K562 (cell line): ENCODE measurements around the gene VAT1L. TPM values are rescaled to one million over a fixed set of nuclear protein-coding genes. Genes with fewer than 3 reads are reported as not detected.

ENCODE experiments used
- ATAC-seq: fragments of 200-7000 bp; cut with Tn5 transposase; 3 replicates; pipeline ENCODE4 v1.9.1; 2020; ENCODE audit warnings: moderate library complexity
- BruUV-seq: library from RNA; stranded (reverse); fragments of 400-500 nt; replicated peaks from 2 replicates; lab custom pipeline; 2021; lab: Mats Ljungman, UMichigan
- CTCF ChIA-PET: fragments of 300-600 bp; formaldehyde crosslinking; extraction: SDS; loops from one replicate; lab custom pipeline; 2021; ENCODE audit warnings: low intra/inter-chr PET ratio; lab: Yijun Ruan, JAX
- POLR2A ChIA-PET: fragments of 300-600, 350-650 bp; sonication (Branson Sonifier 250); formaldehyde crosslinking; extraction: SDS; loops from one replicate; lab custom pipeline; 2021; ENCODE audit warnings: antibody characterized with exemption, inconsistent platforms; lab: Yijun Ruan, JAX
- DNase-seq, 4 experiments: peaks; one replicate each; pipeline versions ENCODE4 v3.0.0 to v3.0.0-alpha.2; 2011 to 2018; ENCODE audit warnings: low spot score in 3 of 4, mixed read lengths in 3 of 4; ENCODE audit errors: extremely low read depth in 1 of 4
- FAIRE-seq: peaks from 2 replicates; lab custom pipeline; 2011; peaks lifted over from hg19 to GRCh38; lab: Jason Lieb, UNC
- H2AFZ ChIP-seq: 2 replicates; pipeline ENCODE4 v1.6.0; 2011; ENCODE audit warnings: low read depth, low read length, control low read depth, inconsistent platforms
- H3K27ac ChIP-seq: fragments of 200-600 bp; 3 replicates; pipeline ENCODE4 v1.8.0; 2011; ENCODE audit warnings: low read depth, mild to moderate bottlenecking, control low read depth, inconsistent platforms, low read length, moderate library complexity, mixed read lengths; ENCODE audit errors: extremely low read depth
- H3K27me3 ChIP-seq, 2 experiments: fragments of 300-600 bp in 1 of 2; 2 replicates in 1 of 2; 3 replicates in 1 of 2; pipeline versions ENCODE4 v1.6.0 to v1.8.0; 2011; ENCODE audit warnings: inconsistent platforms in 2 of 2, low read length in 2 of 2, mild to moderate bottlenecking in 1 of 2, mixed read lengths in 1 of 2, moderate library complexity in 1 of 2; ENCODE audit not compliant: control insufficient read depth in 2 of 2, insufficient read depth in 2 of 2
- H3K36me3 ChIP-seq: fragments of 300-600 bp; 3 replicates; pipeline ENCODE4 v1.8.0; 2011; ENCODE audit warnings: mild to moderate bottlenecking, low read length, inconsistent platforms; ENCODE audit not compliant: control insufficient read depth, insufficient read depth
- H3K4me1 ChIP-seq, 2 experiments: fragments of 200-600 bp in 1 of 2; replicated peaks in 1 of 2; 2 replicates in 1 of 2; 3 replicates in 1 of 2; pipeline versions ENCODE4 v1.5.1 to v1.8.0; 2011; ENCODE audit warnings: inconsistent platforms in 2 of 2, low read length in 2 of 2, mild to moderate bottlenecking in 1 of 2, mixed read lengths in 1 of 2, moderate library complexity in 1 of 2; ENCODE audit not compliant: control insufficient read depth in 2 of 2, insufficient read depth in 2 of 2
- H3K4me2 ChIP-seq: 2 replicates; pipeline ENCODE4 v1.6.1; 2011; ENCODE audit warnings: low read length, control low read depth, inconsistent platforms, mixed read lengths; ENCODE audit not compliant: insufficient read depth
- H3K4me3 ChIP-seq: fragments of 200-600 bp; sonication (generic), shearing (Covaris generic); 2 replicates; pipeline ENCODE4 v1.5.1; 2016; ENCODE audit warnings: control low read depth, inconsistent platforms
- H3K79me2 ChIP-seq: fragments of 200-600 bp; 3 replicates; pipeline ENCODE4 v1.8.0; 2011; ENCODE audit warnings: low read length, inconsistent platforms; ENCODE audit not compliant: control insufficient read depth, insufficient read depth
- H3K9ac ChIP-seq, 2 experiments: 2 replicates each; pipeline versions ENCODE4 v1.6.0 to v1.6.1; 2011; ENCODE audit warnings: low read depth in 2 of 2, low read length in 2 of 2, control low read depth in 1 of 2, inconsistent platforms in 1 of 2, mild to moderate bottlenecking in 1 of 2, mixed read lengths in 1 of 2; ENCODE audit not compliant: insufficient read depth in 1 of 2
- H3K9me1 ChIP-seq: one replicate; pipeline ENCODE4 v1.6.0; 2011; ENCODE audit warnings: inconsistent platforms, mild to moderate bottlenecking, low read length, moderate library complexity; ENCODE audit not compliant: control insufficient read depth, insufficient read depth
- H3K9me3 ChIP-seq: replicated peaks from 2 replicates; pipeline ENCODE4 v1.5.1; 2011; ENCODE audit warnings: low read depth, low read length, inconsistent platforms; ENCODE audit not compliant: control insufficient read depth, insufficient read depth
- H4K20me1 ChIP-seq: replicated peaks from 2 replicates; pipeline ENCODE4 v1.6.1; 2011; ENCODE audit warnings: low read length, inconsistent platforms, mixed read lengths; ENCODE audit not compliant: control insufficient read depth, insufficient read depth
- CBX3 ChIP-seq, 2 experiments: IDR thresholded peaks; 1 replicate in 1 of 2; 2 replicates in 1 of 2; pipeline ENCODE4 v1.6.1; 2012; ENCODE audit warnings: inconsistent platforms in 2 of 2, low read length in 2 of 2, borderline replicate concordance in 1 of 2, control low read depth in 1 of 2
- ELF2 ChIP-seq: fragments of 250-450 bp; sonication (Bioruptor Pico); IDR thresholded peaks from 2 replicates; pipeline ENCODE4 v1.5.0; 2021; ENCODE audit warnings: mild to moderate bottlenecking
- NR2C1 ChIP-seq, 2 experiments: fragments of 450-650 bp; IDR thresholded peaks; 2 replicates each; pipeline ENCODE4 v1.6.1; 2017; ENCODE audit warnings: mild to moderate bottlenecking in 2 of 2, antibody characterized with exemption in 1 of 2, inconsistent platforms in 1 of 2, missing compliant biosample characterization in 1 of 2, missing genetic modification characterization in 1 of 2
- PHF21A ChIP-seq: fragments of 450-650 bp; IDR thresholded peaks from 2 replicates; pipeline ENCODE4 v1.6.1; 2017; ENCODE audit warnings: low read depth, borderline replicate concordance
- RBM14 ChIP-seq: fragments of 200-400 bp; formaldehyde crosslinking; IDR thresholded peaks from 2 replicates; pipeline ENCODE4 v1.6.1; 2018; ENCODE audit warnings: low read depth, mild to moderate bottlenecking, low read length, moderate library complexity, borderline replicate concordance; ENCODE audit not compliant: insufficient read depth
- RFX1 ChIP-seq: fragments of 450-650 bp; IDR thresholded peaks from 2 replicates; pipeline ENCODE4 v1.6.1; 2016; ENCODE audit warnings: mild to moderate bottlenecking, moderate library complexity
- ZBED1 ChIP-seq: IDR thresholded peaks from 2 replicates; pipeline ENCODE4 v1.6.1; 2014
- ZFPM2 ChIP-seq: fragments of 250-450 bp; sonication (Bioruptor Pico); IDR thresholded peaks from 2 replicates; pipeline ENCODE4 v1.5.1; 2022; ENCODE audit warnings: mild to moderate bottlenecking
- ZNF174 ChIP-seq: fragments of 250-450 bp; sonication (Bioruptor Pico); IDR thresholded peaks from 2 replicates; pipeline ENCODE4 v1.4.0; 2020; ENCODE audit warnings: mild to moderate bottlenecking
- ZNF184 ChIP-seq: sonication (generic); formaldehyde crosslinking; IDR thresholded peaks from 2 replicates; pipeline ENCODE4 v1.5.0; 2020; ENCODE audit warnings: missing genetic modification reagents
- ZSCAN32 ChIP-seq: fragments of 450-650 bp; formaldehyde crosslinking; IDR thresholded peaks from 2 replicates; pipeline ENCODE4 v1.4.0; 2020; ENCODE audit warnings: mild to moderate bottlenecking, moderate library complexity
- WGBS: fragments of 100-300 bp; shearing (Covaris generic); methylation state at CpG from one replicate; pipeline ENCODE4 v1.1.6; 2016; ENCODE audit warnings: low coverage, mixed read lengths; ENCODE audit not compliant: insufficient coverage; ENCODE audit errors: missing lambda C conversion rate; 5-methylcytosine and 5-hydroxymethylcytosine counted together
- in situ Hi-C: fragments of 300-500 bp; cut with MboI; formaldehyde crosslinking; loops from 4 replicates; pipeline ENCODE4 v1.15.0; 2018; ENCODE audit warnings: inconsistent platforms, mixed read lengths
- intact Hi-C: fragments of 100-400 bp; cut with micrococcal nuclease; formaldehyde crosslinking; loops from 2 replicates; pipeline ENCODE4 v1.14.2; 2022
- polyA plus RNA-seq, 8 experiments: library from polyadenylated mRNA; depleted of rRNA in 4 of 8; stranded (reverse) in 5 of 8; unstranded in 3 of 8; fragments of >200 nt; fragmentation: Nextera tagmentation in 2 of 8; fragmentation: Illumina TruSeq in 1 of 8; extraction: Ambion mirVana in 2 of 8; extraction: Trizol in 1 of 8; gene quantifications; 2 replicates each; pipeline versions ENCODE4 v1.2.1 to v1.2.3, GENCODE V29; 2011 to 2014; ENCODE audit warnings: inconsistent platforms in 1 of 8, missing spikeins in 1 of 8
- total RNA-seq, 7 experiments: library from RNA; depleted of rRNA in 6 of 7; stranded (reverse); fragments of >200 nt in 6 of 7; fragmentation: Illumina TruSeq in 2 of 7; extraction: Trizol in 2 of 7; gene quantifications; 2 replicates each; pipeline versions ENCODE4 v1.2.1 to v1.2.3, GENCODE V29; 2011 to 2021; ENCODE audit warnings: low replicate concordance in 1 of 7
- TF ChIP-seq, protein P1 (sequence below): fragments of 200-800 bp; sonication (Bioruptor generic); IDR thresholded peaks from 2 replicates; pipeline ENCODE4 v1.6.1; 2017; ENCODE audit warnings: missing genetic modification characterization, missing compliant biosample characterization

Gene VAT1L
- total and polyA plus RNA-seq, 9 of the 15 experiments (the other 6 are each of a cell fraction or from before 2014, with no cell fraction given) = 0.01 TPM; not detected in 8

DNA sequence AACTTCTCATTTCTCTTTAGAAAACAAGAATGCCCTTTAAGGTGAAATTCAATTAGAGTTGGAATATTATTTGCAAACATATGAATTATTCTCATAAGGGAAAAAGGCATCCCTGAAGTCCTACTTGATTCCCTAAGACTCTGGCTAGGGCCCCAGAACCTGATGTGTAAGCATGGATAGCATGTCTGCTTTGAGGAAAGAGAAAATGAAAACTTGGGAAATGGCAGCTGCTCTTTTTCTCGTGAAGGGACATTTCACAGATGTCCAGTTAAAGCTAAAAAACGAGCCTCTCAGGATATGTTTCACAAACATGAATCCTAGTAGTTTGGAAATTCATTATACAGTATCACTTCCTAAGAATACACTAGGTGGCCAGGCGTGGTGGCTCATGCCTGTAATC, 121.7 kb downstream of the VAT1L start:
- H3K4me1 ChIP-seq = no peaks in the 10 kb centered on the region
- H2AFZ ChIP-seq = no peak overlapping the region
- no peak overlapping the region for H3K4me2 ChIP-seq
- DNase-seq = no peak
- no peak overlapping the region for H3K4me3 ChIP-seq
- ChIA-PET POLR2A (interaction anchor here (0.7 kb wide), 1 partner anchor 123 kb away, joined by 3 read pairs; no protein-coding TSS in a partner anchor), CTCF (no interaction called here)
- no peaks in the 10 kb centered on the region; a peak in 1 of 5 replicates for H3K27me3 ChIP-seq
- ATAC-seq = no peak
- no peak overlapping the region for H3K27ac ChIP-seq
- no TSS peak for BruUV-seq
- no peaks in the 10 kb centered on the region for H3K9me3 ChIP-seq
- H3K9ac ChIP-seq = no peak overlapping the region
- H4K20me1 ChIP-seq = no peaks in the 10 kb centered on the region
- 0% methylated on average over 3 of the region's 3 CpGs for WGBS
- intact Hi-C loops (no loop called here), in situ Hi-C loops (no loop called here)
- H3K9me1 ChIP-seq = no peaks in the 10 kb centered on the region
- H3K79me2 ChIP-seq = no peaks in the 10 kb centered on the region
- TF ChIP-seq ELF2 (CRISPR knock-in tag) (no peak), RBM14 (no peak), ZBED1 (no peak), ZNF174 (CRISPR knock-in tag) (no peak), PHF21A (no peak), ZNF184 (CRISPR knock-in tag) (no peak), CBX3 (IDR thresholded peaks at IDR 0.05; ENCODE audit: borderline replicate concordance in 1 of 2, low read length in 2 of 2) (no peak), RFX1 (no peak), NR2C1 (IDR thresholded peaks at IDR 0.05) (no peak), NR2C1 (tag; IDR thresholded peaks at IDR 0.05) (no peak), ZSCAN32 (no peak), ZFPM2 (CRISPR knock-in tag) (no peak)
- TF ChIP-seq, protein P1, sequence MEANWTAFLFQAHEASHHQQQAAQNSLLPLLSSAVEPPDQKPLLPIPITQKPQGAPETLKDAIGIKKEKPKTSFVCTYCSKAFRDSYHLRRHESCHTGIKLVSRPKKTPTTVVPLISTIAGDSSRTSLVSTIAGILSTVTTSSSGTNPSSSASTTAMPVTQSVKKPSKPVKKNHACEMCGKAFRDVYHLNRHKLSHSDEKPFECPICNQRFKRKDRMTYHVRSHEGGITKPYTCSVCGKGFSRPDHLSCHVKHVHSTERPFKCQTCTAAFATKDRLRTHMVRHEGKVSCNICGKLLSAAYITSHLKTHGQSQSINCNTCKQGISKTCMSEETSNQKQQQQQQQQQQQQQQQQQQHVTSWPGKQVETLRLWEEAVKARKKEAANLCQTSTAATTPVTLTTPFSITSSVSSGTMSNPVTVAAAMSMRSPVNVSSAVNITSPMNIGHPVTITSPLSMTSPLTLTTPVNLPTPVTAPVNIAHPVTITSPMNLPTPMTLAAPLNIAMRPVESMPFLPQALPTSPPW (CRISPR knock-in tag) = no peak
- H3K36me3 ChIP-seq = no peaks in the 10 kb centered on the region
- FAIRE-seq = no peak
